D721Med (cell line): ENCODE results near the gene SUMO1.

Experiments
- DNase-seq: peaks from one replicate; pipeline ENCODE4 v3.0.0; 2011; ENCODE audit warnings: low spot score; ENCODE audit not compliant: insufficient read length
- FAIRE-seq: peaks from 2 replicates; lab custom pipeline; 2011; peaks lifted over from hg19 to GRCh38; lab: Jason Lieb, UNC
- TF ChIP-seq, protein P1 (sequence below): IDR thresholded peaks from 2 replicates; pipeline ENCODE4 v1.5.1; 2012; ENCODE audit warnings: mild to moderate bottlenecking, control low read depth; ENCODE audit not compliant: insufficient read depth; ENCODE audit errors: missing control alignments

Gene SUMO1

DNA sequence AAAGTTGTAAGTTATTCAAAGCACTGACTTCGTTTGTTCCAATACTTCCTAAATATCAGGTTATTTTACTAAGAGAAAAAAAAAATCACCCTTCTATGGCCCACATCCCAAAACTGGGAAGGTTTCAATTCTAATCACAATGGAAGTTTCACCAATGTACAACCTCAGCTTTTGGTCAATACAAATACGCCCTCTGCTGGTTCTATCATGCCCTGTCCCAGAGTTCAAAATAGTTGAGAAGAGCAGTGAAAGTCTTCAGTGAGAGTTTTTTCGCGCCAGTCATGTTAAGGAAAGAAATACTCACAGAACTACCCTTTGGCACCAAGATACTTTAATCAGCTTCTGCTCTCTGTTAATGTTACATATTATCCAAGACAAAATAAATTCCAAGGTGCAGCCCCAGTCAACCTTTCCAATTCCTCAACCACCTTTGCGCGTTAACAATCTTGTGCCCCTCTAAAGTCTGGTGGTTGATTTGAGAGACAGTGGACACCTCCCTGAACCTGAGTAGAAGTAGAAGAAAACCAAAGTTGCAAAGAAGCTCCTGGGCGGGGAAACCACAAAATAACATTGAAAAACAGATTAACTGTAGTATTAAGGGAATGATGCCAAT is 59.9 kb downstream of the SUMO1 start:
- TF ChIP-seq, protein P1, sequence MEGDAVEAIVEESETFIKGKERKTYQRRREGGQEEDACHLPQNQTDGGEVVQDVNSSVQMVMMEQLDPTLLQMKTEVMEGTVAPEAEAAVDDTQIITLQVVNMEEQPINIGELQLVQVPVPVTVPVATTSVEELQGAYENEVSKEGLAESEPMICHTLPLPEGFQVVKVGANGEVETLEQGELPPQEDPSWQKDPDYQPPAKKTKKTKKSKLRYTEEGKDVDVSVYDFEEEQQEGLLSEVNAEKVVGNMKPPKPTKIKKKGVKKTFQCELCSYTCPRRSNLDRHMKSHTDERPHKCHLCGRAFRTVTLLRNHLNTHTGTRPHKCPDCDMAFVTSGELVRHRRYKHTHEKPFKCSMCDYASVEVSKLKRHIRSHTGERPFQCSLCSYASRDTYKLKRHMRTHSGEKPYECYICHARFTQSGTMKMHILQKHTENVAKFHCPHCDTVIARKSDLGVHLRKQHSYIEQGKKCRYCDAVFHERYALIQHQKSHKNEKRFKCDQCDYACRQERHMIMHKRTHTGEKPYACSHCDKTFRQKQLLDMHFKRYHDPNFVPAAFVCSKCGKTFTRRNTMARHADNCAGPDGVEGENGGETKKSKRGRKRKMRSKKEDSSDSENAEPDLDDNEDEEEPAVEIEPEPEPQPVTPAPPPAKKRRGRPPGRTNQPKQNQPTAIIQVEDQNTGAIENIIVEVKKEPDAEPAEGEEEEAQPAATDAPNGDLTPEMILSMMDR = peak; percentile 93
- FAIRE-seq = peak; percentile 77
- no peak for DNase-seq

- TF ChIP-seq, protein P1 = no peak
- no peak for DNase-seq
- FAIRE-seq = no peak
Observed at GRCh38 chr2:202172439-202173211, 65.8 kb downstream of the SUMO1 start.

DNA sequence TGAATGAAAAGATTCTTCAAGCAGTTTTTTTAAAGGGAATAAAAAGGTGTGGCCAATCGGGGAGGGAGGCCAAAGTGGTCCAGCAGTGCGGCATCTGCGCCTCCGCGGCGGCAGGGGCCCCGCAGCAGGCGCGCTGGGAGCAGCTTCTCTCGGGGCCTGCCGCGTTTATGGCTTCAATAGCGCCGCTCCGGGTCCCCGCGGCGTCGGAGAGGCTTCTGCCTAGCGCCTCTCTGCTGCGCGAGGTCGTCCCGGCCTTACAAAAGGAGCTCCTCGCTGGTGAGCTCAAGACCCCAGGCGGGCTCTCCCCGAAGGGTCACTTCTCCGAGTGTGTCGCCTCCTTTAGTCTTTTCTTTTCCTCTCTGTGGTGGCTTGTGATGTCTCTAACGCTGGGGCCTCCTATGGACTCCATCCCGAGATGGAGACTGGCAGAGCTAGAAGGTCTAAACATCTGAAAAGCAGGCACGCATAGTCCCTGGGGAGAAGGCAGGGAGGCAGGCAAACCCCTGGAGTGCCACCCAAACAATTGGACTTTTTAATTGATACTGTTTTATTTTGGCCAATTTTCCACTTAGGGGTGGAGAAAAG is 67.1 kb downstream of the SUMO1 start:
- no peak for FAIRE-seq
- DNase-seq = no peak
- TF ChIP-seq, protein P1 = no peak

DNA sequence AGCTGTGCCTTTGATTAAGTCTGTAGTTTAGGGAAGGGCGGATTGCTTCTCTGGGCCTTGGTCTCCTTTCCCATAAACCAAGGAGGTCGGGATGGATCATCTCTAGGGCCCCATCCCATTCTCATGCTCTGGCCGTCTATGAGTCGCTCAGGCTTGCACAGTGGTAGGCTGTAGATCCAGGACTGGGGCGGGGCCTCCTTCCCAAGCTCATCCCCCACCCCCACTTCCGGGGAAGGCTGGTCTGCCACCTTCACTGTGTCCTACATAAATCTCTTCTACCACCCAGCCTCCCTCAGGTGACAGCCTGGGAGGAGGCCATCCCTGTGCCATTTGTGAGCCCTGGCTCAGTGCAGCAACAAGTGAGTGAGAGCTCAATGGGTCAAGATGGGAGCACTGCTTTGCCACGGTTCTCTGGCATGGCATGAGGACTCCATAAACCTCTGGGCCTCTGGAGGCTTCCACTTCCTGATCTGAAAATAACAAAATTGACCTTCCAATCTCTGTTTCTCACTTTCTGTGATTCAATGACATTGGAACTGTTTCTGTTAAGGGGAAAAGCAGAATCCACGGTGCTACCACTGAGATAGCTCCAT is 68.5 kb downstream of the SUMO1 start:
- DNase-seq = no peak
- no peak for FAIRE-seq
- TF ChIP-seq, protein P1 = no peak

DNA sequence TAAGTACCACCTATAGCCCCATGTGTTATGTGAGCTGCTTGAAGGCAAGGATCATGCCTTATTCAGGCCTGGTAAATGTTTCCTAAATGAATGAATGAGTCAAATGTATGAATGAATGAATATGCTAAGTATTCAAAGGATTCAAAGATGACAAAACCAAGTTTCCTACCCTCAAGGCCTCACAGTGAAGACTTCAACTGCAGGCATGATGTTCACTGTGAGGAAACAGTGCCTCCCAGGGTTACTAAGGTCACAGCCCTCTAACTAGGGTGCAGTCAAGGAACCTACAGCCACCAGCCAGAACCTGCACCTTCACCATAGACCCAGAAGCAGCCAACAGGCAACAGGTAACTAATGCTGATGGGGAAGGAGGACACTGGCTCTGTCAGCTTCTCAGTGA is 69.3 kb downstream of the SUMO1 start:
- TF ChIP-seq, protein P1 = no peak
- no peak for FAIRE-seq
- DNase-seq = no peak

DNA sequence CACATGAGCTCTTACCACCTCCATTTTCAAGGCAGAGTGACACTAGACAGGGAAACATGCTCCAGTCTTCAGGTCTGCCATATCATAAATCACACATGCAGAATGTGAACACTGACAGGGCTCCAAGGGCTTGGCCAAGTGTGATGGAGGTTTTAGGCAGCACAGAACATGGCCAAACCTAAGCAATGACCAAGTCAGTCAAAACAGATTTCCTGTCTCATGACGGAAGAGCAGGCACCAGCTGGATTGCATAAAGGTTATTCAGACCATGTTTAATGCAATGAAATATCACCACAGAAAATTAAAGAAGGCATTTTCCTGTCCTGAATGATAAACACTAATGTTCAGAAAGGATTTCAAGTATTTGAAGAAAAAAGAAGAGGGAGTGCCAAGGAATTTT is 72.5 kb downstream of the SUMO1 start:
- TF ChIP-seq, protein P1 = no peak
- no peak for FAIRE-seq
- no peak for DNase-seq
